Right ventricle myocardium superior (tissue), 1 donor: Measurements from ENCODE around the gene PTPN9. TPM values are rescaled to one million over a fixed set of nuclear protein-coding genes. Genes with fewer than 3 reads are reported as not detected.
"Not testable (repeated sequence)": the region's sequence is repeated elsewhere in the genome, so short reads cannot be mapped to it uniquely, and the experiment has no call there.

Source experiments
- ATAC-seq: fragments of 200-7000 bp; cut with Tn5 transposase; one replicate; pipeline ENCODE4 v1.9.1; 2020; ENCODE audit warnings: mild to moderate bottlenecking; ENCODE audit not compliant: poor library complexity
- DNase-seq: peaks from one replicate; pipeline ENCODE4 v3.0.0-alpha.2; 2020
- intact Hi-C: fragments of 100-400 bp; cut with DNase I; formaldehyde crosslinking; loops from one replicate; pipeline ENCODE4 v1.11.2; 2022
- total RNA-seq: library from RNA; stranded (reverse); fragmentation: NEBNext Ultra II Directional; extraction: Animal tissue kit (Norgen Biotek cat#: 25700); gene quantifications from one replicate; pipeline ENCODE4 v1.2.1, GENCODE V29; 2021
- donor health status: DM: no; HTN: yes; CAD: no; lungs with severe emphysema.

The PTPN9 gene
- total RNA-seq, 1 donor from 2014 or later: 7.2 TPM

DNA sequence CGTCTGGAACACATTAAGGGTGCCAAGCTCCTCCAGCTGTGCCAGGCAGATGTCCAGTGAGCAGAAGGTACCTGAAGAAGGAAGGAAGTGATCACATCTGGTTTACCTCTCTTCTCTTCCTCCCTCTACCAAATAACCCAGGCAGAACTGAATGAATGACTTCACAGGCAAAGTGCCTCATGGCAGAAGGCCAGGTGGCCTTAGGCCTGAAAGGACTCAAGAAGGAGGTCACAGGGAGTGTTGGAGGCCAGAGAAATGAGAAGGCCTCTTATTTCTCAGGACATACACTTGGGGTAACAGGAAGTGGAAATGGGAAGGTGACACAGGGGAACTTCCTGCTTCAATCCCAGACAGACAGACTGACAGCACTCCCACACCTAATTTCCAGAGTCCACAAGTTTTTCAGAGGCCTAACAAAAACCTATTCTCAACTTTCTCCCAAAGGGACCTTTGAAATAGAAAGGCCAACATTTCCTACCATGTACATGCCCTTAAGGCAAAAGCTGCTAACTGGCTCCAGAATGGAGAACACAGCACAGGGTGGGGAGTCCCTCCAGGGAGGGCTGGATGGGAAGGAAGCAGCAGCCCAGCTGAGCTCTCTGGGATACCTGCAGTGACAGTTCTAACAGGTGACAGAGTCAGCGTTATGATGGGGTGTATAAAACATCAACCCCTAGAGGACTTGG lies 110.1 kb downstream of the PTPN9 start:
- DNase-seq (peak; percentile 59), ATAC-seq (peak; percentile 27)
- intact Hi-C loops: no loop called here

DNA sequence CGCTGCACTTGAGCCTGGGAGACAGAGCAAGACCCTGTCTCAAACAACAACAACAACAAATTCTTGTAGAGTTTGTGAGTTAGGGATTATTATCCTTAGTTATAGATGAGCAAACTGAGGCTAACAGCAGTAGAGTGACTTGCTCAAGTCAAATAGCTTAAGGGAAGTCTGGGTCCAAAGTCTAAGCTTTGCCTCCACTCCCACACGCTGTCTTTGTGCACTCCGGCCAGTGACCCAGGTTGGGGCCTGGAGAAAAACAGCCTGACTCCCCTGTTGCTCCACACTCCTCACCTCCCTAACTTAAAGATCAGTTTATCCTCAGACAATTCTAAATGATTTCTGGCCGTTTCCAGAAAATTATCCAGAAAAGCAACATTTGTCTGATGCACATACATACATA lies 118.5 kb downstream of the PTPN9 start:
- ATAC-seq: no peak
- intact Hi-C loops: no loop called here

DNA sequence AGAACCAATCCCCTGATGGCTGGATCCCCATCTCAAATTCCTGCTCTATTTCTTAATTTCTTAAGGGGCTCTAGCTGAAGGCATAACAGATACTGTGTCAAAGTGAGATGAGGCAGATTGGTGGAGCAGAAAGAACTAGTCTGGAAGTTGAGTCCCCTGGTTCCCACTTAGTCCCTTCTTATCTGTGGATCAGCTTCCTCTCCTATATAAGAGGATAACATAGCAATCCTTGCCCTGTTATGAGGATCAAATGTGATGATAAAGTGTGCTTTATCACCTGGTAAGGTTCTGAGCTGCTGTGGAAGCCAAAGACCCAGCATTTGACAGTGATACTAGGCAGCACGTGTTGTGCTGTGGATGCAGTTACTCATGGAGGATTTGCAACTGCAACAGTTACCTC lies 119.5 kb downstream of the PTPN9 start:
- ATAC-seq (no peak), DNase-seq (no peak)
- intact Hi-C loops: no loop called here

More for the DNA sequence above, 118.5 kb downstream of the PTPN9 start:
- no peak for DNase-seq

DNA sequence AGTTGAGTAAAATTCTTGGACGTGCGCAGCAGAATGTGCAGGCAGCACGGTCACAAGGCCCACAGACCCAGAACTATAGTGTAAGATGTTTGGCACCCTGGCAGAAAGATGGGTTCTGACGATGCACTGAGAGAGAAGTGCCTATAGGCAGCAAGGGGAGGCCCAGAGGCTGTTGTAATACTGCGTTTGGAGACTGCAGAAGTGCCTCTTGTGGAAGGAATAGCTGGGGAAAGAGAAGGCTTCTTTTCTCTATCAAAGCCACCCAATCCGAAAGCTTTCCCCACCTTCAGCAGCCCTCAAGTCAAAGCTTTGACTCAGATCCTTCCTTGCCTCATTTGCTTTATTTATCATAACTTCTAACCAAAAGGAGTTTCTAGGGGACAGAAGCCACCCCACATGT lies 122.4 kb downstream of the PTPN9 start:
- DNase-seq (no peak), ATAC-seq (no peak)
- intact Hi-C loops: no loop called here

DNA sequence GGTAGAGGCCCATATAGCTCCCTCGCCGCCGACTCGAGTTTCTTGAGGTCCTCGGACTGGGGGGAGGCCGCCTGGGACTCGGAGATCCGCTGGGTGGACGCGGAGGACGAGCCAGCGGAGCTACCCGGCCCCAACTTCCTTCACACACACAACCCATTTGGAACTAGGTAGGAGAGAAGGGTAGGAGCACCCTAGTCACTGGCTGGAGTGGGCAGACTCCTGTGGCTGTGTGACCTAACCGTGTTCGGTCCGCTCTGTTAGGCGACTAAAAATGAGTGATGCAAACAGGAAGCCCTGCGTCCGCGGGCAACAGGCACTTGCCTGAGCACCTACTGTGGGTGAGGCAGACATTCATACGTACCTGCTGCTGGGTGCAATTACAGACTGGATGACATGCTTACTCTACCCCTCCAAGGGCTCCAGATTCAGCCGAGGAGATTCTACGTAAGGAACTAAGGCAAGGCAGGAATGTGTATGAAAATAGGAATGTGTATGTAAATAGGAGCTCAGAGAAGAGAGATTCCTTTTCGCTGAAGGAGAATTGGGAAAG lies 123.1 kb downstream of the PTPN9 start:
- ATAC-seq: no peak
- no peak for DNase-seq
- intact Hi-C loops: no loop called here

DNA sequence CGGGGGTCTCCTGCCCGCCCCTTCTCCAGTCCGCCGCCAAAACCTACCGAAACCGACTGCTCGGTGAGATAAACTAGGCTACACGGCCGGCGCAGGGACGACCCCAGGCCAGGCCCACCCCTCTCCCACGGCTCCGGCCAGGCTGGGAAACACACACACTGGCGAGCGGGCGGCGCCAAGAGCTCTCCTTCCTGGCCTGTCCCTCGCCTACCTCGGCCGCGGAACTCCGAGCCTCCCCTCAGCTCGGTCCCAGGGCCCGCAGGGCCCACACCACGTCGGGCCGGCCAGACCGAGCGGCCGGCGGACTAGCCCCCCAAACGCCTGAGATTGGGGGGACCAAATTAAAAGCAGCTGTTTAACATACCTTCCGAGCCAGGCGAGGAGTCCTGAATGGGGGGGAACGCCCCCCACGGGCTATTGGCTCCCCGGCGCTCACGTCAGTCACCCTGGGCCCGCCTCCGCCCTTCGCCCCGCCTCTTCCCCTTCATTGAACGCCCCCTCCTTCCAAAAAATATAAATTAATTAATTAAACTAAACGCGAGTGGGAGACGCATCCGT lies 123.6 kb downstream of the PTPN9 start:
- intact Hi-C loops: no loop called here
- DNase-seq (peak; percentile 94), ATAC-seq (peak; percentile 28)

DNA sequence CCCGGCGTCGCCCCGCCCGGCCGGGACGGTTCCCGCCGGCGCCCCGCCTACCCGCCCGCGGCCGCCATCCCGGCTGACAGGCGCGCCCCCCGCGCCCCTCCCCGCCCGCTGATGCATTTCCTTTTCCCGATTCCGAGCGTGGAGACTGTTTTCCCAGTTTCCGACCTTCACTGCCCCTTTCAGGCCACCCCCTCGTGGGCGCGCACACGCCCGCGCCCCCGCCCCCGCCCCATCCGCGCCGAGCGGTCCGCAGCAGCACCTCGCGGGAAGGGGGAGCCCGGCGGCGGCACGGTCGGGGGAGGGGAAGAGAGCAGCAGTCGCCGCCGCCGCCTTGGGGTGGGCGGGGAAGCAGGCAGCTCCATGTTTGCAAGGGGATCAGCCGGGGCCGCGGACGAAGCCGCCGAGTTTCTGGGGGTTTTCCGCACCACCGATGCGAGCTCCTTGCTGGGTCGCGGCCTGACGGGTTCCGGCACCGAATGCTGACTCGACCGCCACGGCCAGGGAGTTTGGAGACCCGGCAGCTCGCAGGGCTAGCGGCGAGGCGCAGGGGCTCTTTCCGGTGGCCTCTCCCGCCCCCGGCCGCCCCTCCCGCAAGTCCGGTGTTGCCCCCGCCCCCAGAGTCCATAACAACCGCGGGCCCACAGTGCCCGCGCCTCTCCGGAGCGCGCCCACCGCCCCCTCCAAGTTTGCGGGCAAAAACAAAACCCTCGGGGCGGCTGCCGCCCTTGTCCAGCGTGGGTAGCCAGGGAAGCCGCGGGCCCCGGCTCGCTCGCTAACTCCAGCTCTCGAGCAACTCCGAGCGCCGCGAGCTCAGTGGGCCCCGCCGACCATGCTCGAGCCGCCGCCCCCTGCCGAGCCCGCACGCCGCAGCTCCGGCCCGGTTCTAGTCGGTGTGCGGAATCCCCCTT lies 124.4 kb downstream of the PTPN9 start:
- intact Hi-C loops: no loop called here
- ATAC-seq (peak; percentile 3), DNase-seq (peak; percentile 84)

DNA sequence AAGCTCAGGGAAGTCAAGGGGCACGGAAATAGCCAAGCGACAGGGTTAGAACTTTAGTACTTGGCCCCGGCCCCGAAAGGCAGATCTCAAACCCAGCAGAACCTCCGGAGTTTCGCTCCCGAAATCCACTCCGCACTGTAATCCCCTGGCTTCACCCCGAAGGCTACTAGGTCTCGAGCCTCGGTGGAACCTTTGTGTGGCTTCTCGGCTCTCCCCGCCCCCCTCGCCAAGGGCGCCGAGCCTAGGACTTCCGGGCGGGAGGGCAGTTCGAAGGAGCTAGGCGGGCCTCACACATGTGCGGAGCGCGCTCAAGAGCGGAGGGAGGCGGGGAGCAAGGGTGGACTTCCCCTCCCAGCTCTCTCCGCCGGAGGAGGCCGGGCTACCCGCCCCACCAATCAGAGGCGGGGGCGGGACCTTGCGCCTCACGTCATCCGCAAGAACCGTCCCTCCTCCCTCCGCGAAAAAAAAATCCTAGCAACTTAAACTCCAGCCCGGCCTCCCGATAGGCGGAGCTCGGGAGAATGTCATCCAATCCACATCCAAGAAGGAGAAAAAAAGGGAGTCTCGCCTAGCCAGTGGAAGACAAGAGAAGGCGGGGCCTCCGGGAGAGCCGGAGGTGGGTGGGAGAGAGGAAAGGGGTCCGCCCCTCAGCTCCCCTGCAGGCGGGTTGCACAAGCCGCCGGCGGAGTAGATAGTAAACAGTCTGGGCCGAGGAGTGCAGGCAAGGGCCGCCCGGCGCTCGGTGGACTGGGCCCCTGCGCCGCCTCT lies 125.2 kb downstream of the PTPN9 start:
- ATAC-seq: peak; percentile 64
- intact Hi-C loops: no loop called here
- peak; percentile 99 for DNase-seq

DNA sequence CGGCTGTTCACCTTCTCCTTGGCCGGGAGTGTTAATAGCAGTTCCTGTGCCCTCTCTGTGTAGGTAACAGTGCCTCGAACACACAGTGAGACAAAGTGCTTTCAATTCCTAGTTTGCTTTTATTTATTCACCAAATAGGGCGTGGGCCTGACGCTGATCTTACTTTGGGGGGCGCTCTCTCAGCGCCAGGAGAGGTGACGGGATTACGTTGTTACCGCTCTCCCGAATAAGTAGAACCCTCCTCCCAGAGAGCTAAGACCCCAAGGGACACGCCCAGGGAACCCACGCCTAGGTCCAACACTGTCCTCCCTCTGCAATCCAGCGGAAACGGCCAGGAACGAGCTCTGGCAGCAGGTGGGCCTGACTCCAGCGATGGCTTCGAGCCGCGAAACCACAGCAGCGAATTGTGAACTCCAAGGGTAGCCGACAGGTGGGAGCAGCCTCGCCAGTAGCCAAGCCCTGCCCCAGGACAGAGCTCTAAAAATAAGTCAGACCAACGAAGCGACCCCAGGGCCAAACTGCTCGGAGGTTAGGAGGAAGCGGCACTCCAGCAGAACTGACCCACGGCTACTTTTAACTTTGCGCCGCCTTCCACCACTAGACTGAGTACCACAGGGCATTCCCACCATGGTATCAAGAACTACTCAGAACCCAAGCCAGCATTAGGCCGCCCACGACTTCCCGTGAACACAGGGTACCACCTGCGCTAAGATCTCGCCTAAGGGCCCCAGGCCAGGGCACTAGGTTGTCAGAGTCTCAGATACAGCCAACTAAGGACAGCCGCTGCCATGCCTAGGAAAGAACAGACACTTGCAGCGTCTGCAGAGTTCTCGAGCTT lies 126.0 kb downstream of the PTPN9 start:
- ATAC-seq (no peak), DNase-seq (peak; percentile 73)
- intact Hi-C loops: no loop called here

DNA sequence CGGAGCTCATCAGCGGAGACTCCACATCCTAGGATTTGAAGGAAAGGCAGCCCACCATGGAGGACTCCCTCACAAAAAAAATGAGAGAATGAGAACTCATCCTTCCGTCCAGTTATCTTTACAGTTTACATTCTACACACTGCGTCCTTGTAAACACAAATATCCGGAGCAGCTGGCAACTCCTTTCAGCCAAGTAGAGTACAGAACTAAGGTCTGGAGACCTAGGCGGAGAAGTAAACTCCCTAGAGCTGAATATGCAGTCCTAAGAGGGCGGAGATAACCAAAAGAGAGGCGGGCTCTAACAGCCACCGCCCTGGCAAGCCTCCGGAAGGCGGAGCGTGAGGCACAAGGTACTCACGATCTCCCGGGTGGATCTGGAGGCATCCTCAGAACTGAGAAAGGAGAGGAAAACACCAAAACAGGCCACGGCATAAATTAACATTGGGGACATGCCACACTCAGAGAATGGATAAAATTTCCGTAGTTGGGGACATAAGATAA lies 126.7 kb downstream of the PTPN9 start:
- intact Hi-C loops: no loop called here
- peak; percentile 32 for ATAC-seq
- DNase-seq: peak; percentile 92

DNA sequence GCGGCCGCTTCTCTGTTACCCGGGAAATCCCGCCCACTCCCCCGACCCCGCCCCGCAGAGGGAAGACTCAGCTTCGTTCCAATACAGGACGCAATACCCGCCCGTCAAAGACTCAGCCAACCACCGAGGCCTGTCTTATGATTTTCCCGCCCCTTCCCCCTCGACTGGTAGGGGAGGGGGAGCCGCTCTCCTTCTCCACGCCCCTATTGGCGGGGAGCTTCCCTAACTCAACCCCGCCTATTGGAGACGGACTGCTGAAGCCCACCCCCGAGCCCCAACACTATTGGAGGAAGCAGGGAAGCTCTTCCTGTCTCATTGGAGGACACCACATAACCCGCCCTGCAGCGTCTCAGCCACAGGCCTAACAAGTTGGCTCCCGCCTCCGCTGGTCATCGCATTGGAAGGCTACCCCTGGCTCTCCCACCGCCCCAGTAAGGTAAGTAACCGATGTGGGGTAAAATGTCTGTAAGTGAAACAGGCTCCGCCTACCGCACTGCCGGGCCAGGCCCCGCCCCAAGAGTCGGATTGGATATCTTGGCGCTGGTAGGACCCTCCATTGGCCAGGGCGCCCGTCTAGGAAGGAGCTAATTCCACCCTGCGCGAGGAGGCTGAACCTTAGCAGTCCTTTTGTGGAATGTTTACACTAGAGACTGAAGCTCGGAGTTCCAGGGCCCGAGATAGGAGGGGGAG lies 127.3 kb downstream of the PTPN9 start, which contains the start of gene SIN3A:
SIN3A (minus strand) TSS at position 17 of the 690 bp plus-strand sequence. CDS start 21,315 bp downstream, outside the sequence.
- DNase-seq: peak; percentile 99
- intact Hi-C loops: no loop called here

DNA sequence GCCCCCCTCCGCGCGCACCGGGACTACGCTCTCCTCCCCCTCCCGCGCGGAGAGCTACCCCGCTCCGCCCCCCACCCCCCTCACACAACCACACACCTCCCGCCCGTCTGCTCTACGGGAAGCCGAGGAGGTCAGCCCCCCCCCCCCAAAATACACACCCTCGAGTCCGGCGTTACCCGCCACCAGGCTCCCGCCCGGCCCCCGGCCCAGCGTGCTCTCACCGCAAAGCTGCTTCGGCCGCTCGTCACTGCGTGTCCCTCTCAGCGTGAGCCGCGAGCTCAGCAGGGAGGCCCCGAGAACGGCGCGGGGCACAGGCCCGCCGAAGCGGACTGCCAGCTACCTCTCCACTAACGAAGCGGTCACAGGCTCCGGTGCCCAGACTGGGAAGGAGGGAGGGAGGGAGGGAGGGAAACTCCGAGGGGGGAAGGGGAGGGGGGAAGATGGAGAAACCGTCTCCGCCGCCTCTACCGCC lies 127.9 kb downstream of the PTPN9 start:
- intact Hi-C loops: no loop called here
- ATAC-seq: no peak
- no peak for DNase-seq

More for the DNA sequence above, 127.3 kb downstream of the PTPN9 start, which contains the start of gene SIN3A:
- ATAC-seq: peak; percentile 56

DNA sequence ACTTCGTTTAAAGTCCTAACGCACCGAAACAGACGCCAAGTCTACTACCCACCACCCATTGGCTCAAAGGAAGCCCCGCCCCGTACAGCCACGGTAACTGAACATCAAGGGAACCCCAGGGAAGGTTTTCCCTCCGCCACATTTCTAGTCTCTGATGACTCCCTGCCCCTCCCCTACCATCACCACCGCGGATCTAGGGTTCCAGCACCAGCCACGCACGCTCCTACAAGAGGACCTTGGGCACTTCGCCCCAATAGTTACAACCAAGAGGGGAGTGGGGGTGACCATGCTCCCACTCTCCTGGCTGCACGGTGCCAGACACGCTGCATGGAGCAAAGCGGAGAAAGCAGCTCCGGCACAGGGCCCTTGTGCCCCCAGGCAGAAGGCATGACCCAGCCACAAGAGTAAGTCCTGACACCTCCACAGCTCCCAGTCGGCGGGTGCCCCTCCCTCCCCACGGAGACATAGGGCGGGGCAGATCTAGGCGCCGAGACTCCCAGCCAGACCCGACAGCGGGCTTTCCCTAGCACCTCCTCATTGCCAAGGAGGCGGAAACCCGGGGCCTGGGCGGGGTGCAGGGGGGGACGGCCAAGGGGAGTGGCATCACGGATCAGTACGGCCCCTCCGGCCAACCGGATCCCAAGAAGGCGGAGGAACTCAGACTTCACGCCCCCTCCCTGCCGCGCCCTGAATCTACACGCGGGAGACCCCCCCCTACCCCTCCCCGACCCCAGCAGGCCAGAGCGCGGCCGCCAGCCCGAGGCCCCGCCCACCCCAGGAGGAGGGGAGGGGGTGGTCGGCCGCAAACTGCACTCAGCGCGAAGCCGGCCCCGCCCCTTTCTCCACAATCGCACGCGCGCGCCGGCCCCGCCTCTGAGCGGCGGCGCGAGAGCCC lies 128.6 kb downstream of the PTPN9 start:
- ATAC-seq: peak; percentile 52
- intact Hi-C loops: no loop called here
- peak; percentile 98 for DNase-seq

DNA sequence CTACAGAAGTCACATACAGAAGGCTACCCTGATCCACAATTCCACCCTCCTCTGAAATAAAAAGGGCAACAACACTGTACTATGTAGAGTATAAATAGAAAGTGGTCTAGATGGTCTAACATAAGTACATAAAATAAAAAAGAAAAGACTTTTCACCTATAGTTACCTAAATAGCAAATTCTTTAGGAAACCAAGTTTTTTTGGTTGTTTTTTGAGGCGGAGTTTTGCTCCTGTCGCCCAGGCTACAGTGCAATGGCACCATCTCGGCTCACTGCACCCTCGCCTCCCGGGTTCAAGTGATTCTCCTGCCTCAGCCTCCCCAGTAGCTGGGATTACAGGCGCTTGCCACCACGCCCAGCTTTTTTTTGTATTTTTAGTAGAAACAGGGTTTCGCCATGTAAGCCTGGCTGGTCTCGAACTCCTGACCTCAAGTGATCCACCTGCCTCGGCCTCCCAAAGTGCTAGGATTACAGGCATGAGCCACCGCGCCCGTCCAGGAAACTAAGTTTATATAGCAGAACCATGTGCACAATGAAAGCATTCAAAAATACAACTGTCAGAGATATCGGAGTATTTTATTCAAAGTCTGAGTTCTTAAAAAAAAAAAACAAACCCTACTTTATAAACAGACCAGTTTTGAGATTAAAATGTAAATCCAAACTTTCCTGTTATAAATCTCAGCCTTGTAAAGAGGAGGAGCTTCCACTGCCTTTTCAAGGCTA lies 129.4 kb downstream of the PTPN9 start:
- no peak for ATAC-seq
- intact Hi-C loops: no loop called here
- DNase-seq: no peak

DNA sequence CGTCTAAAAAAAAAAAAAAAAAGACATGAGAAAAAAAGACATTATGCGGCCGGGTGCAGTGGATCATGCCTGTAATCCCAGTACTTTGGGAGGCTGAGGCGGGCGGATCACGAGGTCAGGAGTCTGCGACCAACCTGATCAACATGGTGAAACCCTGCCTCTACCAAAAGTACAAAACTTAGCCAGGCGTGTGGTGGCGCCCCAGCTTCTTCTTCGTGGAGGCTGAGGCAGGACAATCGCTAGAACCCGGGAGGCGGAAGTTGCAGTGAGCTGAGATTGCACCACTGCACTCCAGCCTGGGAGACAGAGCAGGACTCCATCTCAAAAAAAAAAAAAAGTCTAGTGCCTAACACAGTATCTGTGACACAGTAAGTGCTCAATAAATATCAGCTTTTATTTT lies 130.9 kb downstream of the PTPN9 start:
- peak; percentile 55 for DNase-seq
- intact Hi-C loops, ATAC-seq: not testable (repeated sequence)
